ENCODE measurements around the gene ANKRD29.

- TF ChIP-seq, protein P1, sequence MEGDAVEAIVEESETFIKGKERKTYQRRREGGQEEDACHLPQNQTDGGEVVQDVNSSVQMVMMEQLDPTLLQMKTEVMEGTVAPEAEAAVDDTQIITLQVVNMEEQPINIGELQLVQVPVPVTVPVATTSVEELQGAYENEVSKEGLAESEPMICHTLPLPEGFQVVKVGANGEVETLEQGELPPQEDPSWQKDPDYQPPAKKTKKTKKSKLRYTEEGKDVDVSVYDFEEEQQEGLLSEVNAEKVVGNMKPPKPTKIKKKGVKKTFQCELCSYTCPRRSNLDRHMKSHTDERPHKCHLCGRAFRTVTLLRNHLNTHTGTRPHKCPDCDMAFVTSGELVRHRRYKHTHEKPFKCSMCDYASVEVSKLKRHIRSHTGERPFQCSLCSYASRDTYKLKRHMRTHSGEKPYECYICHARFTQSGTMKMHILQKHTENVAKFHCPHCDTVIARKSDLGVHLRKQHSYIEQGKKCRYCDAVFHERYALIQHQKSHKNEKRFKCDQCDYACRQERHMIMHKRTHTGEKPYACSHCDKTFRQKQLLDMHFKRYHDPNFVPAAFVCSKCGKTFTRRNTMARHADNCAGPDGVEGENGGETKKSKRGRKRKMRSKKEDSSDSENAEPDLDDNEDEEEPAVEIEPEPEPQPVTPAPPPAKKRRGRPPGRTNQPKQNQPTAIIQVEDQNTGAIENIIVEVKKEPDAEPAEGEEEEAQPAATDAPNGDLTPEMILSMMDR (conservative IDR thresholded peaks at IDR 0.05; ENCODE audit: low read length), result no peak
- TF ChIP-seq EZH2phosphoT487 (IDR thresholded peaks at IDR 0.05; ENCODE audit: borderline replicate concordance), result no peak
Observed at GRCh38 chr18:23693846-23694245, 31.1 kb upstream of the ANKRD29 start.

Measured in Loucy (cell line).